NCI-H69 (cell line): Measurements from ENCODE around the gene SUMF2.
"Not testable (repeated sequence)": the region's sequence is repeated elsewhere in the genome, so short reads cannot be mapped to it uniquely, and the experiment has no call there.

Experiments
- DNase-seq: peaks from one replicate; lab custom pipeline; 2025; lab: John Stamatoyannopoulos, UW

The SUMF2 gene

DNA sequence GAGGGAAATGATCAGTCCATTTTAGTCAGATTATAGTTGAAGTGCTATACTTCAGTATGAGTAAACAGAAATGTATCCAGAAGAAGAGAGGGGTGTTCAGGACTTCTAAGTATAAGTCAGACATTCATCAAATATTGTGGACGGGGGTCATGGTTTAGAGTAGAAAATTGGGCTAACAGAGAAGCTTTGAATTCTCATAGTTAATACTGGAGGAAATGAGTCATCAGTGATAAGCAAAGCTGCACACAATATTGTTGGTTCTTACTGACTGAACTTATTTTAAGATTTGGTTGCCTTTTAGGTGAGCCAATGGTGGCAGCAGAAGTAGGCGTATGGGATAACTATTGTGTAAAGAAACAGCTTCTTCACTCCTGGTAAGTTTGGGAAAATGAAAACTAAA is 1.7 kb upstream of the SUMF2 start:
- DNase-seq = no peak

- peak; percentile 50 for DNase-seq
Observed at GRCh38 chr7:56063500-56063881, 595 bp upstream of the SUMF2 start.

DNA sequence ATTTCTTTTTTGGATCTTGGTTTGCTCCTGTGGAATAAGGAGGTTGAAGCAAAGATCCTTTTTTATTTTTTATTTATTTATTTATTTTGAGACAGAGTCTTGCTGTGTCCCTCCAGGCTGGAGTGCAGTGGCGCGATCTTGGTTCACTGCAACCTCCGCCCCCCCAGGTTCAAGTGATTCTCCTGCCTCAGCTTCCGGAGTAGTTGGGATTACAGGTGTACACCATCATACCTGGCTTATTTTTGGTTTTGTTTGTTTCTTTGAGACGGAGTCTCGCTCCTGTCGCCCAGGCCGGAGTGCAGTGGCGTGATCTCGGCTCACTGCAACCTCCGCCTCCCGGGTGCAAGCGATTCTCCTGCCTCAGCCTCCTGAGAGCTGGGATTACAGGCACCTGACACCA is 2.3 kb downstream of the SUMF2 start:
- DNase-seq = not testable (repeated sequence)

- DNase-seq = peak; percentile 82
Observed at GRCh38 chr7:56074371-56074791, 10.3 kb downstream of the SUMF2 start.

DNA sequence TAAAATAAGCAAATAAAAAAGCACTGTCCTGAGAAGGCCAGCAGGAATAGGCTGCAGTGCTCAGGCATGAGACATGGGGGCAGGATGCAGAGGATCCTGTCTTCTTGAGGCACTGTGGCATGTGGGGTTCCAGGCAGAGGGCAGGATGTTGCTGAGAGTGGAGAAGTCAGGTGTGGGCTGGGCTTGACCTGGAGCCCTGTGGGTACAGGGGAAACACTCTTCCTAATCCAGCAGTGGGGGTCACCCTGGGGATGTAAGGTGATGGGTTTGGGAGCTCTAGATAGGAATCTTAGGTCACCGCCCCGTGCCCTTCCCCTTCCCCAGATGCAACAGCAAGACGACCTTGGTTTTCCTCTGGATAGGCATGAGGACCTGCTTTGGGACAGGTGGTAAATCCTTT is 13.6 kb downstream of the SUMF2 start:
- DNase-seq = no peak

DNA sequence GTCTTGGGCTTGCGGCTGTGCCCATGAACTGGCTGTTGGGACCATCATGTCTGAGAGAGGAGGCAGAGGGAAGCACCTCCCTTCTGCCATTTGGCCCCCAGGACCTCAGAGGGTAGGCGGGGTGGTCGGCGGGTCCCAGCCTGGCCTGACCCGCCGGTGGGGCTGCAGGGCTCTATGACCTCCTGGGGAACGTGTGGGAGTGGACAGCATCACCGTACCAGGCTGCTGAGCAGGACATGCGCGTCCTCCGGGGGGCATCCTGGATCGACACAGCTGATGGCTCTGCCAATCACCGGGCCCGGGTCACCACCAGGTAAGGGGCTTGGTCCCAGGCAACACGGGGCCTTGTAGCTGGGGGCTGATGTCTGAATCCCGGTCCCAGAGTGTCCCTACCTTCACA is 14.1 kb downstream of the SUMF2 start:
- DNase-seq = no peak

DNA sequence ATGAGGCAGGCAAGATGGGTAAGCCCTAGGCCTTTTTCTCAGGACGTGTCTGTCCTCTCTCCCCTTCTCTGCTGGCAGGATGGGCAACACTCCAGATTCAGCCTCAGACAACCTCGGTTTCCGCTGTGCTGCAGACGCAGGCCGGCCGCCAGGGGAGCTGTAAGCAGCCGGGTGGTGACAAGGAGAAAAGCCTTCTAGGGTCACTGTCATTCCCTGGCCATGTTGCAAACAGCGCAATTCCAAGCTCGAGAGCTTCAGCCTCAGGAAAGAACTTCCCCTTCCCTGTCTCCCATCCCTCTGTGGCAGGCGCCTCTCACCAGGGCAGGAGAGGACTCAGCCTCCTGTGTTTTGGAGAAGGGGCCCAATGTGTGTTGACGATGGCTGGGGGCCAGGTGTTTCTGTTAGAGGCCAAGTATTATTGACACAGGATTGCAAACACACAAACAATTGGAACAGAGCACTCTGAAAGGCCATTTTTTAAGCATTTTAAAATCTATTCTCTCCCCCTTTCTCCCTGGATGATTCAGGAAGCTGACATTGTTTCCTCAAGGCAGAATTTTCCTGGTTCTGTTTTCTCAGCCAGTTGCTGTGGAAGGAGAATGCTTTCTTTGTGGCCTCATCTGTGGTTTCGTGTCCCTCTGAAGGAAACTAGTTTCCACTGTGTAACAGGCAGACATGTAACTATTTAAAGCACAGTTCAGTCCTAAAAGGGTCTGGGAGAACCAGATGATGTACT is 15.5 kb downstream of the SUMF2 start:
- peak; percentile 79 for DNase-seq

DNA sequence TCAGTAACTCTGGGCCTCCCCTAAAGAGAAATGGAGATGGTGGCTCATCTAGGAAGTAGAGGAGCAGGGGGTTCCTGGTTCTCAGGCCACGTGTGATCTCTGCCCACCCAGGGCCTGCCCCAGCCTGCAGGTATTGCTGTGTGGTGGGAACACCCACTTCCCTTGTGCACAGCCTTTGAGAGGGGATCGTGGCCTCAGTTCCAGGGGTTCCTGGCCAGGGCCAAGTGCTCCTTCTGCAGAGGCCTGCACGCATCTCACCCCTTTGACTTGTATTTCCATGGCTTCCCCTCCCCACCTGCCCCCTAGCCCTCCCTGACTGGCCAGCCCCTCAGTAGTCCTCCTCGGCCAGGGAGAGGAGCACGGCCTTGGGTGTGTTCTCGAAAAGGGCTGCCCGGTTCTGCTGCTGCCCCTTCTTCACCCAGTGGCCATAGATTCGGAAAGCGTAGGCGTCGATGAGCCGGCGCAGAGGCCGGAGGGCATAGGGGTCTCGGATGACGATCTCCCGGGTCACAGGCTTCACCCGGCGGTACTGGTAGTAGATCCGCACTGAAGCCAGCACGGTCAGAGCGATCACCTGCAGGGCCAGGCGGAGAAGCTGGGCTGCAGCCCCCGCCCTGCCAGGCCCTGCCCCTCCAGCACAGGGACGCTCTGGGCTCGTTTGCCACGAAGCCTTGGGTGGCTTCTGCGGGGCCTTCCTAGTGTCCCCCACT is 16.8 kb downstream of the SUMF2 start:
- DNase-seq = not testable (repeated sequence)

- no peak for DNase-seq
Observed at GRCh38 chr7:56081626-56082340, 17.7 kb downstream of the SUMF2 start.

DNA sequence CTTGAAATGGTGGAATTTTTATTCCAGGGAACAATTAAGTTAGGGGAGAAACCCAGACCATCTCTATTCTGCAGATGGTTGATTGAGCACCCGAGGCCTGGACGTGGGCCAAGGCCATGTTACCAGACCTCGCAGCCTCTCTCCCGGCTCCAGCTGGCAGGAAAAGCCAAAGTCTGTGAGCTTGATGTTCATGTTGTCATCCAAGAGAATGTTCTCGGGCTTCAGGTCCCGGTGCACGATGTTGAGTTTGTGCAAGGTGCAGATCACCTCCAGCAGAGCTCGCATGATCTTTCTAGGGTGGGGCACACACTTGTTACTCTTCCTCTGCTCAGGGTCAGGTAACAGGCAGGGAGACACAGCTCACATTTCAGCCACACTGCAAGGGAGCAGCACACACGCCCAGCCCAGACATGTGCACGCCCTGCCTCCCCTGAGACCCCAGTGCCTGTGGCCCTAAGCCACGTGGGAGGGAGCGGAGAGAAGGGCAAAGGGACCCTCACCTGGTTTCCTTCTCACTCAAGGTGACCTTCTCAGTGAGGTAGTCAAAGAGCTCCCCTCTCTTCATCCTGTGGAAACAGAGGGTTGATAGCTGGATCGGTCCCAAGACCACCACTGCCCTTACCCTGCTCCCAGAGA is 19.2 kb downstream of the SUMF2 start:
- DNase-seq = peak; percentile 70

GRCh38 chr7:56086761-56087160 is 22.7 kb downstream of the SUMF2 start:
- DNase-seq = no peak

DNA sequence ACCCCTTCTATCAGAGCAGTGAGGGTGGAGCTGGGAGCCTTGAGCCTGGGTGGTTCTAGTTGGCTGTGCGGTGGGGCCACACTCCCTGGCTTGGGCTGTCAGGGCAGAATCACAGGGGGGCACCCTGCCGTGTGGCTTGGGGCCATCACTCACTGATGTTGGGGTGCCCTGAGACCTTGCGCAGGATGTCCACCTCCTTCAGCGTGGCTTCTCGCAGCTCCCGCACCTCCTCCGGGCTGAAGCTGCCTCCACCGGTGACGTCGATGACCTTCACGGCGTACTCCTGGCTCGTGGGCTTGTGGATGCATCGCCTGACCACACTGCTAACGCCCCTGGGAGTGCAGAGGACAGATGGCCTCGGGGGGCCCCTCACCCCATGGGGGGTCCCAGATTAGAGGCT is 23.4 kb downstream of the SUMF2 start:
- DNase-seq = no peak

- DNase-seq = no peak
Observed at GRCh38 chr7:56091591-56091990, 27.5 kb downstream of the SUMF2 start.

GRCh38 chr7:56092388-56092787 is 28.3 kb downstream of the SUMF2 start:
- not testable (repeated sequence) for DNase-seq

- peak; percentile 71 for DNase-seq
Observed at GRCh38 chr7:56092789-56093531, 28.9 kb downstream of the SUMF2 start, which contains the start of gene PHKG1. Gene PHKG1 (minus strand): TSS chr7:56092952. CDS start chr7:56088941, 4,011 bp downstream.

GRCh38 chr7:56097700-56098099 is 33.6 kb downstream of the SUMF2 start:
- no peak for DNase-seq

DNA sequence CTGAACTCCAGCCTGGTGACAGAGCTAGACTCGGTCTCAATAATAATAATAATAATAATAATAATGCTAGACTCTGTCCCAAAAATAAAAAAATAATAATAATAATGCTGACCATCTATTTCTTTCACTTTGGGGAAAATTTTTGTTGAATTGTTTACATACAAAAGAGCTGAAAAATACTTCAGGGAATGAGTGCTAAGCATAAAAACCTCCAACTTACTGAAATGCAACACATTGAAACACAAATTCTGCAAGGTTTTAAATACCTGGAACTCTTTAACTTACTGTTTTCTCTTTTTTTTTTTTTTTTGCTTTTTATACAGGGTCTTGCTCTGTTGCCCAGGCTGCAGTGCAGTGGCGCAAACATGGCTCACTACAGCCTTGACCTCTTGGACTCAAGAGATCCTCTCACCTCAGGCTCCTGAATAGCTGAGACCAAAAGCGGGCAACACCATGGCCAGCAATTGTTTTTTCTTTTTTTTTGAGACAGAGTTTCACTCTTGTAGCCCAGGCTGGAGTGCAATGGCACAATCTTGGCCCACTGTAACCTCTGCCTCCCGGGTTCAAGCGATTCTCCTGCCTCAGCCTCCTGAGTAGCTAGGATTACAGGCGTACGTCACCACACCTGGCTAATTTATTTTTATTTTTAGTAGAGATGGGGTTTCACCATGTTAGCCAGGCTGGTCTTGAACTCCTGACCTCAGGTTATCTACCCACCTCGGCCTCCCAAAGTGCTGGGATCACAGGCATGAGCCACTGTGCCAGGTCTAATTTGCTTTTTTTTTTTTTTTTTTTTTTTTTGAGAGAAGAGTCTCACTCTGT is 34.3 kb downstream of the SUMF2 start:
- not testable (repeated sequence) for DNase-seq

DNA sequence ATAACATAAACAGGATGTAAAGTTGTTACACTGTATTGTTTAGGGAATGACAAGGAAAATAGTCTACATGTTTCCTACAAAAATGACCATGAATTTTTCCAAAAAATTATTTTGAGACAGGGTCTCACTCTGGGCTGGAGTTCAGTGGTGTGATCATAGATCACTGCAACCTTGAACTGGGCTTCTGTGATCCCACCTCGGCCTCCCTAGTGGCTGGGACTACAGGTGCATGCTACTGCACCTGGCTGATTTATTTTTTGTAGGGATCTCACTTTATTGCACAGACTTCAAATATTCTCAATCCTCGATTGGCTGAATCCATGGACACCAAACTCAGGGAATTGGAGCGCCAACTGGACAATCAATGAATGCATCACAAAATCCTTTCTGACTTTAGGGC is 35.6 kb downstream of the SUMF2 start:
- DNase-seq = no peak

DNA sequence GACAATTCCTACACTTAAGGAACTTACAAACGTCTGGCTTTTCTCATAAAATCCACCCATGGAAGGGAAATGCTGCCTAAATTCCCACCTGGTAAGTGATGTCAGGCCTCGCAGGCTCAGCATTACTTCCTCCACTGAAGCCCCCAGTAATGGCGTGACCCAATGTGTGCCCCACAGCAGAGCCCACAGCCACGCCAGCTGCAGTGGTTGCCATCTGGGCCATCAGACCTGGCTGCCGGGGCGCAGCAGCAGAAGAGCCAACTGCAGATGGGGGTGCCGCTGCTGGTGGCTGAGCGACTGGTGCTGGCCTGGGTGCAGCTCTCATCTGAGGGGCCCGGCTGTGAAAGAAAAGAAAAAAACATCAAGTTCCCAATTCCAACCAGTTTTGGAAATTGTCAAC is 40.1 kb downstream of the SUMF2 start:
- DNase-seq = not testable (repeated sequence)

- DNase-seq = peak; percentile 62
Observed at GRCh38 chr7:56105508-56105907, 41.4 kb downstream of the SUMF2 start.
